ENCODE measurements around the gene PKP4. TPM values are rescaled to one million over a fixed set of nuclear protein-coding genes. Genes with fewer than 3 reads are reported as not detected.

Gene PKP4
- total and polyA plus RNA-seq, 7 donors: 14.4 to 41.3 (median 27.5) TPM

DNA sequence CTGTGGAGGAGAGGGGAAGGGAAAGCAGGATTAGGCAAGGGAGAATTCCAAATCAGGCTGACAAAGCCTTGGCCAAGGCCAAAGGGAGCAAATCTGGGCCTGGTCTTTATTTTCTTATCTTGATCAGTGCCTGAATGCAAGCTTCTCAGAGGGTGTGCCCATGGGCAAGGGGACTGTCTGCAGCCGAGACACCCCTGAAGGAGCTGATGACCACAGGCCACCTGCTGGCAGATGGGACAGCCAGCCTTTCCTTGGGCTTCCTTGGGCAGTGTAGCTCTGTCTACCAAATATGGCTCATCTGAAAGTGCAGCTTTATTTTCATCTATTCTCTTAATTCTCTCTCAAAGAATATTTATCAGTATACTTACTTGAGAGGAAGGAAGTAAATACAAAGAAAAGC, 117.0 kb downstream of the PKP4 start:
- no peaks in the 10 kb centered on the region for H3K9me3 ChIP-seq
- 84 to 90% methylated on average over 1 of the region's 1 CpG for WGBS, 2 donors
- no peaks in the 10 kb centered on the region for H3K27me3 ChIP-seq
- no peak overlapping the region for H3K4me3 ChIP-seq
- TF ChIP-seq POLR2A (IDR thresholded peaks at IDR 0.05): no peak
- TF ChIP-seq, protein P1, sequence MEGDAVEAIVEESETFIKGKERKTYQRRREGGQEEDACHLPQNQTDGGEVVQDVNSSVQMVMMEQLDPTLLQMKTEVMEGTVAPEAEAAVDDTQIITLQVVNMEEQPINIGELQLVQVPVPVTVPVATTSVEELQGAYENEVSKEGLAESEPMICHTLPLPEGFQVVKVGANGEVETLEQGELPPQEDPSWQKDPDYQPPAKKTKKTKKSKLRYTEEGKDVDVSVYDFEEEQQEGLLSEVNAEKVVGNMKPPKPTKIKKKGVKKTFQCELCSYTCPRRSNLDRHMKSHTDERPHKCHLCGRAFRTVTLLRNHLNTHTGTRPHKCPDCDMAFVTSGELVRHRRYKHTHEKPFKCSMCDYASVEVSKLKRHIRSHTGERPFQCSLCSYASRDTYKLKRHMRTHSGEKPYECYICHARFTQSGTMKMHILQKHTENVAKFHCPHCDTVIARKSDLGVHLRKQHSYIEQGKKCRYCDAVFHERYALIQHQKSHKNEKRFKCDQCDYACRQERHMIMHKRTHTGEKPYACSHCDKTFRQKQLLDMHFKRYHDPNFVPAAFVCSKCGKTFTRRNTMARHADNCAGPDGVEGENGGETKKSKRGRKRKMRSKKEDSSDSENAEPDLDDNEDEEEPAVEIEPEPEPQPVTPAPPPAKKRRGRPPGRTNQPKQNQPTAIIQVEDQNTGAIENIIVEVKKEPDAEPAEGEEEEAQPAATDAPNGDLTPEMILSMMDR (IDR thresholded peaks at IDR 0.05): no peak
- TF ChIP-seq EP300 (IDR thresholded peaks at IDR 0.05): no peak
- TF ChIP-seq POLR2AphosphoS5 (IDR thresholded peaks at IDR 0.05): no peak
- H3K4me1 ChIP-seq: no peaks in the 10 kb centered on the region
- no peak overlapping the region for H3K27ac ChIP-seq
- intact Hi-C loops (cut with DNase I): no loop called here
- H3K36me3 ChIP-seq: no peaks in the 10 kb centered on the region
- no peak for DNase-seq

DNA sequence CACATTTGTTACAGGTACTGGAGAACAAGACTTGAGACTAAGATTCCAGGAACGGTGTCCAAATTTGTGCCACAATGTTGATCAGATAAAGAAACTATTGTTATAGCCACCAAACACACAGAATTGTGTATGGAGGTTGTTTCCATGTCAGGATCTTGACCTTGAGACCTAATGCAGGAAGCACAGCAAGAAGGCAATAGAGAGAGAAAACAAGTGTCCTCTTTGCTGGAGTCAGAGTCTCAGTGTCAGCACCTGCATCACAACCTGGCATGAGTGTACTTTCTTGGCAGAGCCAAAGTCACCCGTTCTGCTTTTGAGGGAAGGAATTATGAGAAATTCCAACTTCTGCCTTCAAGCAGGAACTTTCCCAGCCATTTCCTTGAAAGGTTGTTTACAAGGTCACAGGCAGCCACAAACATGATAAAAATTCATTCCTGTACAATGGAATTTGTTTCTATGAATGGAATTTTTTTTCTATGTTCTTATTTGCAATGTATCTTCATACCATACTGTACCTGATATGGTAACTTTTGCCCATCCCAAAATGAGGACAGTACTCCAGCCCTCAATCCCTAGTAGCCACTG, 118.4 kb downstream of the PKP4 start:
- no peak overlapping the region for H3K4me3 ChIP-seq
- no peaks in the 10 kb centered on the region for H3K9me3 ChIP-seq
- no peaks in the 10 kb centered on the region for H3K36me3 ChIP-seq
- H3K4me1 ChIP-seq: no peaks in the 10 kb centered on the region
- H3K27ac ChIP-seq: no peak overlapping the region
- intact Hi-C loops (cut with DNase I): no loop called here
- DNase-seq: no peak
- H3K27me3 ChIP-seq: no peaks in the 10 kb centered on the region
- WGBS, 2 donors: 76 to 79% methylated on average over 2 of the region's 2 CpGs
- TF ChIP-seq POLR2AphosphoS5 (IDR thresholded peaks at IDR 0.05): no peak
- no peak for TF ChIP-seq POLR2A (IDR thresholded peaks at IDR 0.05)
- no peak for TF ChIP-seq EP300 (IDR thresholded peaks at IDR 0.05)
- TF ChIP-seq, protein P1 (IDR thresholded peaks at IDR 0.05): no peak

DNA sequence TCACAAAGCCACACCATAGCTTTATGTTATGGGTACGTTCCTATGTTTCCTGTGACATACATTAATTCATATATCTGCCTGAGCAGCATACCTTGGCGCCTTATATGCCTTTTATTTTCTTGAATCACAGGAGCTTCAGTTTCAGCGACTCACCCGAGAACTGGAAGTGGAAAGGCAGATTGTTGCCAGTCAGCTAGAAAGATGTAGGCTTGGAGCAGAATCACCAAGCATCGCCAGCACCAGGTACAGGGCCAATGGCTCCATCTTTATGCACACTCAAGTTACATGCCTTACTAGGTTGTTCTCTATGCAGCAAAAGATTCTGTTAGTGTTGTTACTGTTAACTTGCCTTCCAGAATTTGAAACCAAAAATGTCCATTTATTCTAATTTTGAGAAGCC, 120.4 kb downstream of the PKP4 start:
- Histone ChIP-seq H3K36me3 (no peaks in the 10 kb centered on the region), H3K27me3 (no peaks in the 10 kb centered on the region), H3K27ac (no peak overlapping the region), H3K9me3 (no peaks in the 10 kb centered on the region), H3K4me1 (no peaks in the 10 kb centered on the region), H3K4me3 (no peak overlapping the region)
- intact Hi-C loops (cut with DNase I): no loop called here
- WGBS, 2 donors: 98% methylated on average over 5 of the region's 5 CpGs
- no peak for DNase-seq
- TF ChIP-seq POLR2AphosphoS5 (IDR thresholded peaks at IDR 0.05) (no peak), EP300 (IDR thresholded peaks at IDR 0.05) (no peak), POLR2A (IDR thresholded peaks at IDR 0.05) (no peak)
- TF ChIP-seq, protein P1 (IDR thresholded peaks at IDR 0.05): no peak

DNA sequence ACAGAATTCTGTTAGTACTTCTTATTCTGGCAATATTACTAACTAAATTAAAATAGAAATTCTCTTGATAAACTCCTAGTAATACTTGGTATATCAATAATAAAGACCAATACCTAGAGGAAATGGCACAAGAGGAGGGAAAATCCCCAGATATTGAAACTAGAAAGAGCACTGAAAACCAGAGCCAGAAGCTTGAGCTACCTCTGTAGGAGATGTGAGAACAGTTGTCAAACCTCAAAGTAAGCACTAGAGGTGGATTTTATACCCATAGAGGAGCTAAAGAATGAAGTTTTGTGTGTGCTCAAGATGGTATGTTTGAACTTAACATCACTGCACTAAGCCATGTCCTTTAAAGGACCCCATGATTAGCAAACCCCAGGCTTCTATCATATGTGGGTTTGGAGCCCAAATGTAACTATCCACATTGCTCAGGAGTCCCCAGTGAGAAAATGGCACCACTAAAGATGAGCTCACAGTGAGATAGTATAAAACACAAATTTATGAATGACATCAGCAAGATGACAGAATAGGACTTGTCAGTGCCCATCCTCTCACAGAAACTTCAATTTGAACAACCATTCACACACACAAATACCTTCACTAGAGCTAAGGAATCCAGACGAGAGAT, 122.1 kb downstream of the PKP4 start:
- Histone ChIP-seq H3K9me3 (no peaks in the 10 kb centered on the region), H3K27me3 (no peaks in the 10 kb centered on the region), H3K36me3 (no peaks in the 10 kb centered on the region), H3K27ac (no peak overlapping the region), H3K4me1 (no peaks in the 10 kb centered on the region), H3K4me3 (no peak overlapping the region)
- intact Hi-C loops (cut with DNase I): no loop called here
- TF ChIP-seq EP300 (IDR thresholded peaks at IDR 0.05) (no peak), POLR2AphosphoS5 (IDR thresholded peaks at IDR 0.05) (no peak), POLR2A (IDR thresholded peaks at IDR 0.05) (no peak)
- TF ChIP-seq, protein P1 (IDR thresholded peaks at IDR 0.05): no peak
- no peak for DNase-seq
- 94 to 98% methylated on average over 1 of the region's 1 CpG for WGBS, 2 donors

DNA sequence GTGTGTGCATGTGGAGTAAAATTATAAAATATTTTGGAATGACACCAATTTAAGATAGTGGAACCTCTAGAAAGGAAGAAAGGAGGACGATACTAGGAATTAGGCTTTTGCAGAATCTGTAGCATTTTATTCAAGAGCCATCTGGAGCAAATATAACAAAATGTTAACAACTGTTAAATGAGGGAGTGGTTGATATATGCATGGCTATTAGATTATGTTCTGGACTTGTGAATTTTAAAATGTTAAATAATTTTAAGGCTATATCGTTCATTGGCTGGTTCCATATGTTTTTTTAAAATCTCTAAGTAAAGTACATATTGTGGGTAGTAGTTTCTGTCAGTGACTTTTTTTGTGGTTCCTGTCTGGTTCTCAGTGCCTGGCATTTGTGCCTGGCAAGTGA, 123.2 kb downstream of the PKP4 start:
- Histone ChIP-seq H3K4me3 (no peak overlapping the region), H3K27me3 (no peaks in the 10 kb centered on the region), H3K4me1 (no peaks in the 10 kb centered on the region), H3K36me3 (no peaks in the 10 kb centered on the region), H3K9me3 (no peaks in the 10 kb centered on the region), H3K27ac (no peak overlapping the region)
- intact Hi-C loops (cut with DNase I): no loop called here
- no peak for DNase-seq
- no peak for TF ChIP-seq POLR2A (IDR thresholded peaks at IDR 0.05)
- TF ChIP-seq POLR2AphosphoS5 (IDR thresholded peaks at IDR 0.05): no peak
- no peak for TF ChIP-seq EP300 (IDR thresholded peaks at IDR 0.05)
- TF ChIP-seq, protein P1 (IDR thresholded peaks at IDR 0.05): no peak
- WGBS, 2 donors: 96% methylated on average over 2 of the region's 2 CpGs
